ENCODE results near the gene PARD6B.
"Not testable (repeated sequence)": the region's sequence is repeated elsewhere in the genome, so short reads cannot be mapped to it uniquely, and the experiment has no call there.

PARD6B gene

DNA sequence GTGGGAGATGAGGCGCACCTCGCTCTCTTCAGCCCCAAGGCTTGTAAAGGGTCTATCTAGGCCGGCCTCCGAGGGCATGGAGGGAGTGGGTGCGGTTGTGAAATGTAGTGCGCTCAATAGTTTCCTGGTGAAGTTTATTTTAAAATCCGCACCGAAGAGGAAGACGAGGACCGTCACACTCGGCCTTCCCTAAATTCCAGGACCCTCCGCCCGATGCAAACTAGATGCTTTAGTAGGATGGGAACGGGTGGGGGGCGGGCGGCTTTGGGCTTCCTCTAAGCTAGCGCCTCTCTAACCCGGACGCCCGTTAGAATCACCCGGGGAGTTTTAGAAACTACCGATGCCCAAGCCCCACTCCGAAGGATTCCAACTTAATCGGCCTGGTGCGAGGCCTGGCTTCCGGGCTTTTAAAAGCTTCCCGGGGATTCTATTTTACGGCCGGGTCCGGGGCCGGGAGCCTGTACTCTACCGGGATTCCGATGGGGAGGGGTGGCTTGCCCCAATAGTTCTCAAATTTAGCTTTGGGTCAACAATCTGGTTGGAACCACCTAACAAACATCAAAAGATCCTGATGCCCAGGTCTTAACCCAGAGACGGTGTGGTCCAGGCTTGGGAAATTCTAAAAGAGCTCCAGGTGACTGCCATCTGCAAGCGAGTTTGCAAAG lies 62.9 kb downstream of the PARD6B start:
- in situ Hi-C loops (cut with MboI; ENCODE audit: low sequenced_read_pairs) = no loop called here

DNA sequence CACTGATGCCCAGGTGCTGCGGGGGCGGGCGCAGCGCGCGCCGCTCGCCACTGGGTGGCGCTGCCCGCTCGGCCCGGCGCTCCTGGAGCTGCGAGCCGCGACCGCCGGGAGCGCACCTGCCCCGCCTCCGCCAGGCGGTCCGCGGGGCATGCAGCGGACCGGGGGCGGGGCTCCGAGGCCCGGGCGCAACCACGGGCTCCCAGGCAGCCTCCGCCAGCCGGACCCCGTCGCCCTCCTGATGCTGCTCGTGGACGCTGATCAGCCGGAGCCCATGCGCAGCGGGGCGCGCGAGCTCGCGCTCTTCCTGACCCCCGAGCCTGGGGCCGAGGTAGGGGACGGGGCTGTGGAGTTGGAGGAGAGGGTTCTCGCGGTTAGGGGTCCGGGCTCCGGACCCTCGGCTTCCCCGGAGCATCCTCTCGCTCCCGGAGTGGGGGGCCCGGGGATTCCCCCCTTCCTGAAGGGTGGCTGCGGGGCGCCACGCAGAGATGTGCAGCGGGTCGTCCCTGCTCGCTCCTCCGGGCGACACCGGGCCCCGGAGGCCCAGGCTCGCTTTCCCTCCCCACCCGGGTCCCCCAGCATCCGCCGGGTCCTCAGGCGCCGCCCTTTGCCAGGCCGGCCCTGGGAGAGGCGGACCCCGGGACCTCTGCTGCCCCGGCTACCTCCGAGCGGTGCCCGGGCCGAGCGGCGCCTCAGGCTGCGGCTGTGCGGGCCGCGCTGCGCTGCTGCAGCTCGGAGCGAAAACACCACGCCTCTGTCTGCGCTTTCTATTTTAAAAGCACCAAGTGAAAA lies 63.7 kb downstream of the PARD6B start, which contains the start of gene BCAS4:
Gene BCAS4 (plus strand): TSS at position 216 of the 789 bp plus-strand sequence. CDS start 23 bp downstream, at position 239.
- in situ Hi-C loops (cut with MboI; ENCODE audit: low sequenced_read_pairs) = no loop called here

DNA sequence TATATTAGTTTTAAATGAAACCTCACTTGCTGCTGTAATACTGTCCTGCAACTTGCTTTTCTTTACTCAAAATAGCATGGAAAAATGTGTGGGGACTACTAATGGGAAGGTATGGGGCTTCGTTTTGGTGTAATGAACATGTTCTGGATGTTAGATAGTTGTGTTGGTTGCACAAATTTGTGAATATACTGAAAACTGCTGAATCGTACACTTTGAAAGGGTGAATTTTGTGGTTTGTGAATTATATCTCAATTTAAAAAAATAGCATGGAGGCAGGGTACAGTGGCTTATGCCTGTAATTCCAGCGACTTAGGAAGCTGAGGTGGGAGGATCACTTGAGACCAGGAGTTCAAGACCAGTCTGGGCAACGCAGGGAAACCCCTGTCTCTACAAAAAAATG lies 65.8 kb downstream of the PARD6B start:
- in situ Hi-C loops (cut with MboI; ENCODE audit: low sequenced_read_pairs) = no loop called here

DNA sequence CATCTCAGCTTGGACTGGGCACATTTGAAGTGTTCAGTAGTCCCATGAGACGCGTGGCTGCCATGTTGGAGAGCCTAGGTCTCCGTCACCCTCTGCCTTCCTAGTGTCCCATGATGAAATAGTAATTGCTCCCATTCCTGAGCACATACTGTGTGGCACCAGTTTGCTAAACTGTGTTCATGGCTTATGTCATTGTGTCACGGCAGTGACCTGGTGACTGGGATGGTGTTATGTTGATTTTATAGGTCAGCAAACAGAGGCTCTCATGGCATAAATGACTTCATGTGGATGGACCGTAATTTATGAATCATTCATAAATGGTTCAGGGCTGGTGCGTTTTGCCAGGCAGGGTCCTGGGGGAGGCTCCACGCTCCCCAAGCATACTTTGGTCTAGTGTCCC lies 67.3 kb downstream of the PARD6B start:
- in situ Hi-C loops (cut with MboI; ENCODE audit: low sequenced_read_pairs) = no loop called here

DNA sequence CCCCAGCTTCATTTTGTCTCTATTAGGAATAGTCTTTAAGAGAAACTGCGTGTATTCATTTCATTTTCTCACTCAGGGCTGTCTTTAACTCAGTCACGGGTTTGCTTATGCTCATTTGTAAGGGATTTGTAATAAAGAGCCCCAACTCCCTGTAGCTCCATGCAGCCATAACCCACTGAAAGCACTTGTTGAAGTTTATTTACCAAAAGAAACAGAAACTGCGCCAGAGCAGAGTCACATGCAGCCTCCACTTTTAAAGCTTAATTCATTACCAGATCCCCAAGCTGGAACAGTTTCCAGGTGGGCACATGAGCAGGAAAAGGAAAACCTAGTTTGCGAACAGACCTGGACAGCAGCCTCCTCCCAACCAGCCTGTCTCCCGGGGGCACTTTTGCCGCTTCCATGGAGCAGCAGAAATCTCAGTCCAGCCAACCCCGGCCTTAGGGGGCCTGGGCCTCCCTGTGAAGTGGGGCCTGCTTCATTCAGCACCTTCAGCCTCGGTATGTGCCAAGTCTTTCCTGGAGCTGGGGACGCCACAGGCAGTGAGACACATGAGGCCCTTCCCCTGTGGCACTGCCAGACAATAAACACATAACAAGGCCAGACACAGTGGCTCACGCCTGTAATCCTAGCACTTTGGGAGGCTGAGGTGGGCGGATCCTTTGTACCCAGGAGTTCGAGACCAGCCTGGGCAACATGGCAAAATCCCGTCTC lies 68.0 kb downstream of the PARD6B start:
- in situ Hi-C loops (cut with MboI; ENCODE audit: low sequenced_read_pairs) = no loop called here

DNA sequence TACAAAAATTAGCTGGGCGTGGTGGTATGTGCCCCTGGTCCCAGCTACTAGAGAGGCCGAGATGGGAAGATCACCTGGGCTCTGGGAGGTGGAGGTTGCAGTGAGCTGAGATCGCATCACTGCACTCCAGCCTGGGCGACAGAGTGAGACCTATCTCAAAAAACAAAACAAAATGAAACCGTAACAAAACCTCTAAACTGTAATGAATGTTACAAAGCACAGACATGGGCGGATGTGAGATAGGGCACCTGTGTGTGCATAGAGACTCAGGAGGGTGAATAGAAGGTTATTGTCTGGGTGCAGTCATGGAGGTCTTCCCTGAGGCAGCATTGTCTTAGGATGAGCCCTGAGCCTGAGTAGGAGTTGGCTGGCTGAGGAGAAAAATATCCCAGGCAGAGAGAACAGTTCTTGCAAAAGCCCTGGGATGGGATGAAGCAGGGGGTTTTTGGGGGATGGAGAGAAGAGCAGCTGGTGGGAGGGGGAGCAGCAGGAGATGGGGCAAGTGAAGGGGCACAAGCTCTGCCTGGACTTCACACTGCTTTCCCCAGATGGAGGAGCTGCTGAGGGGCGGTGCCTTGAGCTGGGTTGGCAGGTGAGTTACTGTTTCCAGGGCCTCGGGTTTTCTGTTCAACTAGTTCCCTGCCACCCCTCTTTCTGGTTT lies 68.6 kb downstream of the PARD6B start:
- in situ Hi-C loops (cut with MboI; ENCODE audit: low sequenced_read_pairs) = no loop called here

DNA sequence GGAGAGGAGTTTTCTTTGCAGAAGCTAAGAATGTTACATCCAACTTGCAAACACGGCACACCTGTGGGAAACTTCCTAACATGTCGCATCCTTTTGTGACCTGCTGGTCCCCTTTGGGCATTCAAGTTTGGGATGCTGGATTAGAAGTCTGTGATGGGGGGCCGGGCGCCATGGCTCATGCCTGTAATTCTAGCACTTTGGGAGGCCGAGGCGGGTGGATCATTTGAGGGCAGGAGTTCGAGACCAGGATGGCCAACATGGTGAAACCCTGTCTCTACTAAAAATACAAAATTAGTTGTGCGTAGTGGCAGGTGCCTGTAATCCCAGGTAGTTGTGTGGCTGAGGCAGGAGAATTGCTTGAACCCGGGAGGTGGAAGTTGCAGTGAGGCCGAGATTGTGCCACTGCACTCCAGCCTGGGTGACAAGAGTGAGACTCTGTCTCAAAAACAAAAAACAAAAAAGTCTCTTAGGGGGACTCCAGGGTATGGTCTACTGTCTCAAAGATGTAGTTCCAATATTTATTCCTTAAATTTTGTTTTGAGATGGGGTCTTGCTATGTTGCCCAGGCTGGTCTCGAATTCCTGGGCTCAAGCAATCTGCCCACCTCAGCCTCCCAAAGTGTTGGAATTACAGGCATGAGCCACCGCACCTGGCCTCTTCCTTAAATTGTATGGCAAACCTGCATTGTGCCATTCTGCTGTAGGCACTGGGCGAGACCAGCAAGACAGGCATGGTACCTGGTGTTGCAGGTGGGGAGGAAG lies 69.8 kb downstream of the PARD6B start:
- in situ Hi-C loops (cut with MboI; ENCODE audit: low sequenced_read_pairs) = not testable (repeated sequence)

DNA sequence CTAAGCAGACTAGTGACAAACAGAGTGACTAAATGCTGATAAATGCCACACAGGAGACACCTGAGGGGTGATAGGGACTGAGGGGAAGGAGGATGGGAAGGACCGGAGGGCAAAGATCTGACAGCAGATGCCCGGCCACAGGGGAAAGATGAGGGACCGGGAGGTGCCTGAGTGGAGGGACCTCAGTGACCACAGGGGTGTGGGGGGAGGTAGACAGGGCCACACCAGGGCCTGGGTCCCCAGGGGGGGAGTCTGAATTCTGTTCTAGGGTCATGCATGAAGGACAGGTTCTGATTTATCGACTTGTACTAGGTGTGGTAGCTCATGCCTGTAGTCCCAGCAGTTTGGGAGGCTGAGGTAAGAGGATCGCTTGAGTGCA lies 70.4 kb downstream of the PARD6B start:
- in situ Hi-C loops (cut with MboI; ENCODE audit: low sequenced_read_pairs) = no loop called here

DNA sequence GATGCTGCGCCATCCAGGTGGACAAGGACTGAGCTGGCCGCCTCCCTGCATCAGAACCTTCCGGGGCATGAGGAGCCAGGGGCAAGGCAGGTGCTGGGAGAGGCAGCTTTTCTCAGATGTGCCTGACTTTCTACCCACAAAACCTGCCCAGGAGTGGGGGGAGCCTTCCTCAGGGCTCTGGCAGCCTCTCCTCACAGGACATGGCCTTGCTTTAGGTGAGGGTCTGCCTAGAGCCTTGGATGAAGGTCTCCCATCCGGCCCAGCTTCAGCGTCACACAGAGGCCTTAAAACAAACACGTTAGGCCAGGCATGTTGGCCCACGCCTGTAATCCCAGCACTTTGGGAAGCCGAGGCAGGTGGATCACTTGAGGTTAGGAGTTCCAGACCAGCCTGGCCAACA lies 70.9 kb downstream of the PARD6B start:
- in situ Hi-C loops (cut with MboI; ENCODE audit: low sequenced_read_pairs) = no loop called here

DNA sequence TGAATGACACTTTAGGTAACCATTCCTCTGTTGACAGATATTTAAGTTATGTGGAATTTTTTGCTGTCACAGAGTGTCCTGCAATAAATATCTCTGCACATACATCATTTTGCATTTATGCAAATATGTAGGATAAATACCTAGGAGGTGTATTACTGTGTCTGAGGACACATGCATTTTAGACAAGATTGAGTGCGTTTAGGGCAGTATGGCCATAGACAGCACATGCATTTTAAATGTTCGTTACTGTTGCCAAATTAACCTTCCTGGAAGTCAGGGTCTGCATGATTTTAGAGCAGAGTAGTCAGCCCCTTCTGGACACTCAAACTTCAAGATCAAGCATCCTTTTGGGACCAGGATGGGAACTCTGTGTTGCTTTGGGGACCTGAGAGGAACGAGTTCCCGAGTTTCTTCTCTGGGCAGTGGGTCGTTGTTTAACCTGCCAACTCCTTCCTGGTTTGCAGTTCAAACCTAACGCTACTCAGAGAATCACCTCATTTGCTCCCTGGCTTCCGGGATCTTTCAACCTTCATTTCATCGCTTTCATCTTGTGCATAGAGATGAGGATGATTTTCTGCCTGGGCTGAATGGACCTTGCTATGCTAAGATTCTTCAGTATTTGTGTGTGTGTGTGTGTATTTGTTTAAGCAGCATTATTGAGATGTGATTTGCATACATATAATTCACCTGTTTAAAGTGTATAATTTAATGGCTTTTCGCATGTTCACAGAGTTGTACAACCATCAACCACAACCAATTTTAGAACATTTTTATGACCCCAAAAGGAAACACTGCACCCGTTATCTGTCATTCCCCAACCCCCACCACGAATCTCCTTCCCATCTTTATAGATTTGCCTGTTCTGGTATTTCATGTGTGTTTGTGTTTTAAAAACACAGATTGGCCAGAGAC lies 73.3 kb downstream of the PARD6B start:
- in situ Hi-C loops (cut with MboI; ENCODE audit: low sequenced_read_pairs) = no loop called here

DNA sequence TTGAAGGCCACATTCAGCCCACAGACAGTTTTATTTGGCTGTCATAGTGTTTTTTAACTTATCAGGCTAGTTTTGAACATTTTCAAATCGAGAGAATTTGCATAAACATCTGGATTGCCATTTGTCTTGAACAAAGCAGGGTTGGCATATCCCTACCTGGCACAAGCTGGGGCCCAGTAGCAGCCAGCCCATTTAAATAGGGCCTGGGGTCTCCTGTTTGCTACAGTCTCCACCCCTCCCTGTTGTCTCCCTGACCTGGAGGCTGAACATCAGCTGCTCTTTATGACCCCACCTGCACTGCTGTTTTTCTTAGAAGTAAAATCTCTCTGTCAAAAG lies 73.9 kb downstream of the PARD6B start:
- in situ Hi-C loops (cut with MboI; ENCODE audit: low sequenced_read_pairs) = no loop called here

DNA sequence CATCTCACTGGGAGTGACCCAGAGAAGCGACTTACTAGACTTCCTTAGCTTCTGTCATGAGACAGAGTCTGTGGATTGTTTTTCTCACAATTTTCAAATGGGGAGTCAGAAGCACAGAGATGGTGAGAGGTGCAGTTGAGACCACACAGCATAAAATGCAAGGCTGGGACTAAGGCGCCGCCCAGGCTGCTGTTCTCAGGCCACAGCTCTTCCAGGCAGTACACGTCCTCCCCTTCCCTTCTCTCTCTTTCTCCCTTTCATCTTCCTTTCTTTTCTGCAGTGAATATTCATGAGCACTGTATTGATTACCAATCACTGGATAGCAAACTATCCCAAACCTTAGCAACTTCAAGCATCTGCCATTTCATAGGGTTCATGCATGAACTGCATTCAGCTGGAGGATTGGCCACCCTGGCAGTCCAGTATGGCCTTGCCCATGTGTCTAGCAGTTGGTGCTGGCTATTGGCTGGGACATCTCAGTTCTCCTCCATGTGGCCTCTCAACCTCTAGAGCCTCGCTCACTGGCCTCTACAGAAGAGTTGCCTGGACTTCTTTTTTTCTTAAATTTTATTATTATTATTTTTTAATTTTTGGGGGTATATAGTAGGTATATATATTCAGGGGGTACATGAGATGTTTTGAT lies 74.9 kb downstream of the PARD6B start:
- in situ Hi-C loops (cut with MboI; ENCODE audit: low sequenced_read_pairs) = no loop called here

Measured in HL-60/S4 treated with phorbol 12-myristate 13-acetate at 8.2 ng/mL for 4 days and 3 days (cell line).